PC-9 (cell line): ENCODE measurements around the gene ADCY2. TPM values are rescaled to one million over a fixed set of nuclear protein-coding genes. Genes with fewer than 3 reads are reported as not detected.

Source experiments
- BruUV-seq: library from RNA; stranded (reverse); fragments of 400-500 nt; replicated peaks from 2 replicates; lab custom pipeline; 2021; lab: Mats Ljungman, UMichigan
- CTCF ChIA-PET: fragments of 300-600 bp; sonication (Branson Sonifier 250); formaldehyde crosslinking; loops from one replicate; lab custom pipeline; 2022; ENCODE audit warnings: antibody characterized with exemption; lab: Charles Lee
- POLR2A ChIA-PET: fragments of 300-600 bp; sonication (Branson Sonifier 250); formaldehyde crosslinking; loops from one replicate; lab custom pipeline; 2022; ENCODE audit warnings: antibody characterized with exemption; ENCODE audit not compliant: unreplicated experiment; lab: Charles Lee
- DNase-seq, 2 experiments: peaks; one replicate each; pipeline versions ENCODE4 v3.0.0 to v3.0.0-alpha.2; 2015 to 2022; ENCODE audit warnings: mixed read lengths in 1 of 2
- H2AFZ ChIP-seq: fragments of 200-600 bp; sonication (generic); 2 replicates; pipeline ENCODE4 v1.8.1; 2017; ENCODE audit warnings: antibody characterized with exemption
- H3F3A ChIP-seq: fragments of 200-600 bp; sonication (generic); 2 replicates; pipeline ENCODE4 v1.8.1; 2017; ENCODE audit warnings: antibody characterized with exemption, mild to moderate bottlenecking, low read depth; ENCODE audit not compliant: insufficient read depth
- H3K27ac ChIP-seq: fragments of 200-600 bp; sonication (generic); 2 replicates; pipeline ENCODE4 v1.6.1; 2016; ENCODE audit warnings: mixed run types
- H3K27me3 ChIP-seq: fragments of 200-600 bp; sonication (generic); 2 replicates; pipeline ENCODE4 v1.6.1; 2016; ENCODE audit warnings: low read depth, mixed run types; ENCODE audit not compliant: insufficient read depth
- H3K36me3 ChIP-seq: fragments of 200-600 bp; sonication (generic); 2 replicates; pipeline ENCODE4 v1.6.1; 2016; ENCODE audit warnings: low read depth, mixed run types
- H3K4me1 ChIP-seq: fragments of 200-600 bp; sonication (generic); replicated peaks from 2 replicates; pipeline ENCODE4 v1.6.1; 2016; ENCODE audit warnings: mixed run types; ENCODE audit not compliant: insufficient read depth
- H3K4me2 ChIP-seq: fragments of 200-600 bp; sonication (generic); 2 replicates; pipeline ENCODE4 v1.6.1; 2017; ENCODE audit warnings: mixed run types
- H3K4me3 ChIP-seq: fragments of 200-600 bp; sonication (generic); 2 replicates; pipeline ENCODE4 v1.6.1; 2016; ENCODE audit warnings: mixed run types
- H3K79me2 ChIP-seq: fragments of 200-600 bp; sonication (generic); 2 replicates; pipeline ENCODE4 v1.6.1; 2017; ENCODE audit warnings: low read depth, mixed run types
- H3K9me2 ChIP-seq: fragments of 200-600 bp; sonication (generic); 2 replicates; pipeline ENCODE4 v1.8.1; 2017; ENCODE audit warnings: mild to moderate bottlenecking; ENCODE audit not compliant: insufficient read depth
- H3K9me3 ChIP-seq: fragments of 200-600 bp; sonication (generic); 2 replicates; pipeline ENCODE4 v1.8.1; 2016; ENCODE audit warnings: low read depth; ENCODE audit not compliant: insufficient read depth
- H4K20me1 ChIP-seq: fragments of 200-600 bp; sonication (generic); 2 replicates; pipeline ENCODE4 v1.8.1; 2017; ENCODE audit not compliant: insufficient read depth
- CTCF ChIP-seq: fragments of 200-600 bp; sonication (generic); conservative IDR thresholded peaks from 2 replicates; pipeline ENCODE4 v1.6.1; 2017; ENCODE audit warnings: mixed run types, antibody characterized with exemption, mild to moderate bottlenecking, moderate library complexity
- EZH2 ChIP-seq: fragments of 200-600 bp; sonication (generic); IDR thresholded peaks from 2 replicates; pipeline ENCODE4 v1.8.0; 2017; ENCODE audit warnings: antibody characterized with exemption, low read depth
- intact Hi-C: fragments of 100-400 bp; cut with micrococcal nuclease; formaldehyde crosslinking; loops from one replicate; pipeline ENCODE4 v1.10.0; 2022; ENCODE audit not compliant: unreplicated experiment
- total RNA-seq: library from RNA; stranded (reverse); gene quantifications from 2 replicates; pipeline ENCODE4 v1.2.3, GENCODE V29; 2021

Gene ADCY2
- total RNA-seq, 1 experiment from 2014 or later, result not detected

GRCh38 chr5:7610531-7611177 is 214.7 kb downstream of the ADCY2 start:
- no peak overlapping the region for H3K4me3 ChIP-seq
- TF ChIP-seq CTCF (no peak), EZH2 (no peak)
- BruUV-seq, result no TSS peak
- POLR2A ChIA-PET, result no interaction called here
- H3K4me2 ChIP-seq, result no peak overlapping the region
- no peaks in the 10 kb centered on the region for H3K36me3 ChIP-seq
- H2AFZ ChIP-seq, result no peak overlapping the region
- H3F3A ChIP-seq, result no peaks in the 10 kb centered on the region
- no peaks in the 10 kb centered on the region for H3K4me1 ChIP-seq
- no peaks in the 10 kb centered on the region for H3K9me3 ChIP-seq
- no peaks in the 10 kb centered on the region for H3K9me2 ChIP-seq
- peaks cover 5% of the 10 kb centered on the region; the same call in 1 of the 2 replicates for H3K27me3 ChIP-seq
- CTCF ChIA-PET, result no interaction called here
- no peaks in the 10 kb centered on the region for H3K79me2 ChIP-seq
- intact Hi-C loops, result no loop called here
- no peaks in the 10 kb centered on the region for H4K20me1 ChIP-seq
- no peak for DNase-seq
- H3K27ac ChIP-seq, result no peak overlapping the region

- TF ChIP-seq EZH2 (no peak), CTCF (no peak)
- Histone ChIP-seq H3K4me2 (no peak overlapping the region), H3K27me3 (0 out of 2 replicates have a peak, but pooled peaks cover 5% of the 10 kb centered on the region), H3F3A (no peaks in the 10 kb centered on the region), H3K36me3 (no peaks in the 10 kb centered on the region), H3K4me1 (no peaks in the 10 kb centered on the region), H2AFZ (no peak overlapping the region), H3K27ac (no peak overlapping the region), H4K20me1 (no peaks in the 10 kb centered on the region), H3K79me2 (no peaks in the 10 kb centered on the region), H3K4me3 (no peak overlapping the region), H3K9me3 (no peaks in the 10 kb centered on the region), H3K9me2 (no peaks in the 10 kb centered on the region)
- intact Hi-C loops, result no loop called here
- ChIA-PET CTCF (interaction anchor here (0.6 kb wide), 1 partner anchor 211 kb away, joined by 4 read pairs; no protein-coding TSS in a partner anchor), POLR2A (no interaction called here)
- BruUV-seq, result no TSS peak
- no peak for DNase-seq
Observed at GRCh38 chr5:7611518-7611917, 215.6 kb downstream of the ADCY2 start.

GRCh38 chr5:7615566-7616061 is 219.7 kb downstream of the ADCY2 start:
- DNase-seq, result no peak
- POLR2A ChIA-PET, result no interaction called here
- Histone ChIP-seq H3K27ac (no peak overlapping the region), H3K36me3 (no peaks in the 10 kb centered on the region), H3K9me2 (no peaks in the 10 kb centered on the region), H3K4me3 (no peak overlapping the region), H3K9me3 (no peaks in the 10 kb centered on the region), H4K20me1 (no peaks in the 10 kb centered on the region), H3F3A (no peaks in the 10 kb centered on the region), H3K4me2 (no peak overlapping the region), H3K4me1 (no peaks in the 10 kb centered on the region), H3K79me2 (no peaks in the 10 kb centered on the region), H3K27me3 (no peaks in the 10 kb centered on the region), H2AFZ (no peak overlapping the region)
- TF ChIP-seq EZH2 (no peak), CTCF (no peak)
- CTCF ChIA-PET, result no interaction called here
- intact Hi-C loops, result no loop called here
- BruUV-seq, result no TSS peak
